ENCODE results near the gene LDHD.

LDHD gene

DNA sequence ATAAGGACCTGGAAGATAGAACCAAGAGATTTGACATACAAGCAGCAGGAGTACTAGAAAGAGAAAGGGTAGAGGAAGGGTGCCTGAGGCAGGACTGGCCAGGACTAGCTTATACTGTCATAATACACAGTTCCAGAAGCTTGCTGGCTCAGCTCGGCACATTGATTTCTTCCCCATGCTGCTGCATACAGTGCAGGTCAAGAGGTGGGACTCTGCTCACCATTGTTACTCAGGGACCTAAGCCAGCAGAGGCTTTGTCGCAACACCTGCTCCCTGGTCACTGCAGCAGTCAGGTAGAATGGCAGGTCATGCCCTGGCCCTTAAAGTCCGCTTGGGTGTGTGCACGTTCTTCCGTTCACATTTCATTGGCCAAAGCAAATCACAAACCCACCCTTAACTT, 32.8 kb downstream of the LDHD start:
- DNase-seq (ENCODE audit: insufficient read length, low spot score): no peak
- no peak for FAIRE-seq

- DNase-seq (ENCODE audit: insufficient read length, low spot score) (no peak), FAIRE-seq (no peak)
These were observed 35.3 kb downstream of the LDHD start for GRCh38 chr16:75081179-75081859.

GRCh38 chr16:75080205-75081029, 36.2 kb downstream of the LDHD start:
- FAIRE-seq (peak; percentile 52), DNase-seq (ENCODE audit: insufficient read length, low spot score) (peak; percentile 53)

GRCh38 chr16:75079346-75079926, 37.1 kb downstream of the LDHD start:
- DNase-seq (ENCODE audit: insufficient read length, low spot score) (no peak), FAIRE-seq (no peak)

DNA sequence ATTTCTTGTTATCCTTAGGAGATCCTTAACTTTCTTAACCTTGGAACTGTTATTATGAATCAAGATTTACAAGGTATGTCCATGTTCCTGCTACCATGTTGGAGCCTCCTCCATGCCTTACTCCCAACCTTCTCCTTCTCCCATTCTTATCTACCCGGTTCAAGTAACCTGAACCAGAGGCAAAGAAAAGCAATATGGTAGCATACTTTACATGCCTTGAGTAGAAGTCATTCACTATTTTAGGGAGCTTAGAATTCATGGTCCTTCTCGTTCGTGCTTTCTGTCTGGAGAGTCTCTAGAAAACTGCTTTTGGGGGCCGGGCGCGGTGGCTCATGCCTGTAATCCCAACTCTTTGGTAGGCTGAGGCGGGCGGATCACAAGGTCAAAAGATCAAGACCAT, 37.7 kb downstream of the LDHD start:
- no peak for DNase-seq (ENCODE audit: insufficient read length, low spot score)
- FAIRE-seq: no peak

GRCh38 chr16:75075688-75076268, 40.8 kb downstream of the LDHD start:
- FAIRE-seq (no peak), DNase-seq (ENCODE audit: insufficient read length, low spot score) (no peak)

DNA sequence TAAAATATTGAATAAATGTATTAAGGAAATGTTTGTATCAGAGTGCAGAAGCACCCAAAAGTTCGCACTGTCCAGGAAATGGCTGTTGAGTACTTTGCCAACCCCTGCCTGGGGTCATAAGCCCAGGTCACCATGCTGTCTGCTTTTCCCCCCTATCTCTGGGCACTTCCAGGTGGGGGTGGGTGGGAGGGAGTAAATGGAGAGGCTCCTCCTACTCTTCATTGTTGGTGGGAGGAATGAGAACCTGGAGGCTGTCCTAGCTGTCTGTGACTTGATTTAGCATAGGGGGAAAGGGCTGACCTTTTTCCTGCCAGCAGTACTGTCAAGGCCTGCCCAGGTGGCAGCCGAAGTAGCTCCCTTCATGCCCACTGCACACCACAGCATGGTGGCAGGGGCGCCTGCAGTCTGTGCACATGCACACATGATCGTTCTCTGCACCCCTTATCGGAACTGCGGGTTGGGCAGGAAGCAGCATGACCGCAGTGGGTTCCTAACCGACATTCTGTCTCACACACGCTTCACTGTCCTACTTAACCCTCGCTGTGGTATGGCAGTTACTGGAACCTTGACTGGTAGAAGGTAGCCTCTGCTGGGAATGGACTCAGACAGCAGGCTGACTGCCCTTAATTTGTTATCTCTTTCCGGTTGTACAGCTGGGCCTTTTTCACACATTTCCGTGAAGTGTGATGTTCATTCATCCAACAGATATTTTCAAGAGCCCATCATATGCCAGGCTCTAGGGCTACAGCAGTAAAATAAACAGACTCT, 41.5 kb downstream of the LDHD start:
- DNase-seq (ENCODE audit: insufficient read length, low spot score): no peak
- no peak for FAIRE-seq

GRCh38 chr16:75074304-75074793, 42.2 kb downstream of the LDHD start:
- DNase-seq (ENCODE audit: insufficient read length, low spot score): no peak
- no peak for FAIRE-seq

DNA sequence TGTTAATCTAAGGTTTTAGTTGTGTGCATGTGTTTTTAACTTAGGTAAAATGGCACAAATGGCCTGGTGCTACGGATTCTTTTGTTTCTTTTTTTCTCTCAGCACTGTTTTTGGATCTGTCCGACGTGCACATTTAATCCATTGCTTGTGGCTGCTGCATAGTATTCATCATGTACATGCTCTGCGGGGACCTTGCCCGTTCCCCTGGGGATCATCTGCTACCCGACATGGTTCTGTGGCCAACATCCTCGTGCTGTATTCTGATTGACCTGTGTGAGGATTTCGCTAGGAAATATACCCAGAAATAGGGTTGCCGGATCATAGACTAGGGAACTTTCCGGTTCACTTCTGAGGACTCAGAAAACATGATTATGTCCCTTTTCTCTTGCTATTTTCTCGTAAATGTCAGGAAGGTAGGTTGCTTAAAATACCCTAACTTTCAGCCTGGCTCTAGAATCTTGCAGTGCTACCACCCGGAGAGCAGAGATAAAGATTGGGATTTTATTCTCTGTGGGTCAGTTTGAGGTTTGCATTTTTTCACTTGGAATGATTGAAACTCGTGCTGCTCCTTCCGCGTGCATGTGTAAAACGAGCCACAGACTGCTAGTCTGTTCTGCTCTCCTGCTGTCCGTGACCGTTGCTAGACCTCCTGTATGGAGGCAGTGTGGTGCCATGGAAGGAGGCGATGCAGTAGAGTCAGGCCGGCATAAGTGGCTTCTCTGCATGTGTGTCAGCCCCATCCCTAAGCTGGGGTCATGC, 42.9 kb downstream of the LDHD start:
- FAIRE-seq (no peak), DNase-seq (ENCODE audit: insufficient read length, low spot score) (no peak)

- FAIRE-seq: peak; percentile 77
These were observed 44.2 kb downstream of the LDHD start for GRCh38 chr16:75072239-75072947.

GRCh38 chr16:75071621-75072020, 45.0 kb downstream of the LDHD start:
- DNase-seq (ENCODE audit: insufficient read length, low spot score): no peak
- no peak for FAIRE-seq

More at GRCh38 chr16:75072239-75072947, 44.2 kb downstream of the LDHD start:
- DNase-seq (ENCODE audit: insufficient read length, low spot score): no peak

DNA sequence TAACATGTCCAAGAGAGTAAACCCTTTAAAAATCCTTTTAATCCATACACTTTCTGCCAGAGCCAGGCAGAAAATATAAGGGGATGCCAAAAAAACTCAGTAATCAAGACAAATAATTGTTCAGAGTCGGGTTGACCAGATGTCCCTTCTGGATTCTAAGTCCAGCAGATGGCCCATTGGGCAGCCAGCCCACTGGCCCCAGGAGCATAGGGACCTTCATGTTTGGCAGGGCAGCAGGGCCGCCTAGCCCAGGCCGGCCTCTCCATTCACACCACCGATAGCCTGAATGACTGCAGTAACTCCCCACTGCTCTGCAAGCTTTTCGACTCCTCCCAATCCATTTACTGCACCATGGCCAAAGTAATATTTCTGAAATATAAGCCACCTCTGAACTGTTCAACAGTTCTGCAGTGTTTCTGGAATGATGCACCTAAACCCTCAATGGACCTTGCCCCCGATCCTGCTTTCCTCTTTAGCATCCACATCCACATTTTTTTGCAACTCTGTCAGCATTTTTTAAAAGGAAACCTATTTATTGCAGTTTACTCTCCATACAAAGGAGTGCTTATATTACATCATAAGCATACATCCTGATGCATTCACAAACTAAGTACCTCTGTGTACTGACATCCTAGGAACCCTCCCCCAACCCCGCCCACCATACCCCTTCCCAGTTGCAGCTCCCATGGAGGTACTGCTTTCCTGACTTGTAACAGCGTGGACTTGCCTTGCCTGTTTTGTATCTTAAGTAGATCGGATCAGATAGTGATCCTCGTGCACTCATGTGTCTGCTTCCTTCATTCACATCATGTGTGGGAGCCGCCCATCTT, 46.4 kb downstream of the LDHD start:
- FAIRE-seq (no peak), DNase-seq (ENCODE audit: insufficient read length, low spot score) (no peak)

DNA sequence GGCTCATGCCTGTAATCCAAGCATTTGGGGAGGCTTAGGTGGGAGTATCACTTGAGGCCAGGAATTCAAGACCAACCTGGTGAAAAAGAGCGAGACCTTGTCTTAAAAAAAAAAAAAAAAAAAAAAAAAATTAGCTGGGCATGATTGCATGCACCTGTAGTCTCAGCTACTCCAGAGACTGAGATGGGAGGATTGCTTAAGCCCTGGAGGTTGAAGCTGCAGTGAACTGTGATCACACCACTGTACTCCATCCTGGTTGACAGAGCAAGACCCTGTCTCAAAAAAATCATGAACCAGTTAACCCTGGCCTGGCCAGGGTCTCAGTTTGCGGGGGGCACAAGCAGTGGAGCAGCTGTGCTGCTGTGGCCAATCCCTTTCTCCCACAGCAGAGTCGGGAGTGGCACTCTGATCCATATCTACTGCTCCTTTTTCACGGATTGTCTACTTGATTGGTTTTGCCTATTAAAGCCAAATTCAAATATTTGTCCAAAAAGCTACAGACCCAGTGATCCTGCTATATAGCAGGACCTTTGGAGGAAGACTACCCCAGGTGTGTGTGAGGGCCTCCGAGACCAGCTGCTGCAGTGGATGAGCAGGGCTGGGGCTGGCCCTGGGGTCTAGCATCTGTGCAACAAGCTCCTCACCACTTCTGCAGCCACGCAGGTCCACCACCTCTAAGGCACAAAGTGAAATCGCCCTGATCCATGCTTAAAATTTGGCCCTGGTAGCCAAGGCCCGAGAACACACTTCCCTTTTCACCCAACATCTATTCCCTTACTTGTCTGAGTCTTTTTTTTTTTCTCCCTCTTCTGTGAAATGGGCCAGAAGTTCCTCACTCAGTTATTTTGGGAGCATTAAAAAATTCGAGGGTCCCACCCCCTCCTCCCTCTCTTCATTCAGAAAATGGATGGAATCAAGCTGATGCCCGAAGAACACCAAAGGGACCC, 48.2 kb downstream of the LDHD start:
- DNase-seq (ENCODE audit: insufficient read length, low spot score) (no peak), FAIRE-seq (no peak)

GRCh38 chr16:75066861-75067447, 49.6 kb downstream of the LDHD start:
- no peak for FAIRE-seq

DNA sequence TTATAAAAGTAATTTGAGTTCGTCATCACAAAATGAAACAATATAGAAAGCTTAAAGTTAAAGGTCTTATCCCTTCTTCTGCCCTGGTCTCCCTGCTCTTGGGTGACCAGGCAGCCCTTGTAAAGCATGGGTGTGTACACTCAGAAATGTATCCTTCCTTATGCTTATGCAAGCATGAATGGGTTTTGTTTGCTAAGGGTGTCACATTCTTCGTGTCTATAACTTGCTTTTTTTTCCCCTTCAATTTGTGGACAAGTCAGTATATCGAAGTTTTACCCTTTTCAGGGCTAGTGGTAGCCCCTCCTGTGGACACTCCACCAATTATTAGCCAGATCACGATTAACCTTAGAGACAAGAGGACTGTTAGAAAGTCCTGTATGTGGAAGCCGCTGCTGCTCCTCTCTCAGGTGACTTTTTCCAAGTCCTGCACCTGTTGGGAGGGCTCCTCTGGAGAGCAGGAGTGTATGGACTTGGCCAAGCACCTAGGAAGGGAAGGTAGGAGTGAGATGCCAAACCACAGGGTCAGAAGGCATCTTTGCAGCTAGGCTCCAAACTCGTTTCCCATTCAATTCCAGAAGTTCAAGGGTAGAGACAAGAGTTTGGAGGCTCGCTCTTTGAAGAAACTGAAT, 50.9 kb downstream of the LDHD start:
- DNase-seq (ENCODE audit: insufficient read length, low spot score) (no peak), FAIRE-seq (no peak)

More at GRCh38 chr16:75066861-75067447, 49.6 kb downstream of the LDHD start:
- no peak for DNase-seq (ENCODE audit: insufficient read length, low spot score)

DNA sequence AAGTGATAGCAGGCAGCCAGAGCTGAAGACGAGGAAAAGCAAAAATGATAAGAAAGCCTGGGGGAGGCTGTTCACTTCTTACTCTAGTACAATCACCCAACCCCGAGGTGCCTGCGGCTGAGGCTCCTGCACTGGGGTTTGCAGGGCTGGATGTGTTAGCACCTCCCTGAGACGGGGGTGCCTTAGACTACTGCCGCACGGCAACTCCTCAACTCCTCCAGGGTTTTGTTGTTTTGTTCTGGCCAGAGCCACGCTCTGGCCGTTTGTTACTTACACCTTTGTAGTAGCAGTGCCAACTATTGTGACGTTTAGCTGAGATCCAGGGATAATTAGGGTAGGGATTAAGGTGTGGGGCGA, 51.5 kb downstream of the LDHD start:
- FAIRE-seq (no peak), DNase-seq (ENCODE audit: insufficient read length, low spot score) (no peak)
